ENCODE data around the gene AGBL2.
"Not testable (repeated sequence)": the region's sequence is repeated elsewhere in the genome, so short reads cannot be mapped to it uniquely, and the experiment has no call there.

Gene AGBL2, protein sequence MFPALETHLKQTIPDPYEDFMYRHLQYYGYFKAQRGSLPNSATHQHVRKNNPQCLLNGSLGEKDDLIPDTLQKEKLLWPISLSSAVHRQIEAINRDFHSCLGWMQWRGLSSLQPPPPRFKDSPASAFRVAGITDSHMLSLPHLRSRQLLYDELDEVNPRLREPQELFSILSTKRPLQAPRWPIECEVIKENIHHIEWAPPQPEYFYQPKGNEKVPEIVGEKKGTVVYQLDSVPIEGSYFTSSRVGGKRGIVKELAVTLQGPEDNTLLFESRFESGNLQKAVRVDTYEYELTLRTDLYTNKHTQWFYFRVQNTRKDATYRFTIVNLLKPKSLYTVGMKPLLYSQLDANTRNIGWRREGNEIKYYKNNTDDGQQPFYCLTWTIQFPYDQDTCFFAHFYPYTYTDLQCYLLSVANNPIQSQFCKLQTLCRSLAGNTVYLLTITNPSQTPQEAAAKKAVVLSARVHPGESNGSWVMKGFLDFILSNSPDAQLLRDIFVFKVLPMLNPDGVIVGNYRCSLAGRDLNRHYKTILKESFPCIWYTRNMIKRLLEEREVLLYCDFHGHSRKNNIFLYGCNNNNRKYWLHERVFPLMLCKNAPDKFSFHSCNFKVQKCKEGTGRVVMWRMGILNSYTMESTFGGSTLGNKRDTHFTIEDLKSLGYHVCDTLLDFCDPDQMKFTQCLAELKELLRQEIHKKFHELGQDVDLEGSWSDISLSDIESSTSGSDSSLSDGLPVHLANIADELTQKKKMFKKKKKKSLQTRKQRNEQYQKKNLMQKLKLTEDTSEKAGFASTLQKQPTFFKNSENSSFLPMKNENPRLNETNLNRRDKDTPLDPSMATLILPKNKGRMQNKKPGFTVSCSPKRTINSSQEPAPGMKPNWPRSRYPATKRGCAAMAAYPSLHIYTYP

DNA sequence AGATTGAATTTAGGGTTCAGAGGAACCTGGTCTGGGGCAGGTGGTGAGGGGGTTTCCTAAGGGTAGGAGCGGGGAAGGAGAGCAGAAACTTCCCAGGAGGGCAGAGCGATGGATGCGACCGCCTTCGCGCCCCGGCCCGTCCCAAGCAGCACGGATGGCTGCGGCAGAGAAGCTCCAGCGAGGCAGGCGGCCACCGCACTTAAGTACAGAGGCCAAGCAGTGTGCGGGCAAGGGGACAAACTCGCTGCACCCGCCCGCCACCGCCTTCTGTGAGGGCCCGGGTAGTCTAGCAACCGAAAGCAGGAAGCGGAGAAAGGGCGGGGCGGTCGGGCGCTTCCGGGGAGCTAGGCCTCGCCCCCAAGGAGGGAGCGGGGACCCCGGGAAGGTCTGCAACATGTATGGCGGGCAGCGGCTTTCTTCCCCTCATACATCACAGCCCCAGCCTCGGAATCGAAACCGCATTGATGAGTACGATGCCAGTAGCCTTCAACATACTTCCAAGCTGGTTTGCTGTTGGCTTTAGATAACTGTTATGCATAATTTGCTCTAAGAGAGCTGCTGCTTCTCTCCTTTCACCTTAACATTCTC is at the start of gene AGBL2:
AGBL2 (minus strand) TSS at position 288 of the 588 bp plus-strand sequence. CDS start 719 bp downstream, outside the sequence.
- DNase-seq (ENCODE audit: low read depth in 3 of 3, low spot score in 1 of 3), result peak; percentile 48 to 70 (median 58)

DNA sequence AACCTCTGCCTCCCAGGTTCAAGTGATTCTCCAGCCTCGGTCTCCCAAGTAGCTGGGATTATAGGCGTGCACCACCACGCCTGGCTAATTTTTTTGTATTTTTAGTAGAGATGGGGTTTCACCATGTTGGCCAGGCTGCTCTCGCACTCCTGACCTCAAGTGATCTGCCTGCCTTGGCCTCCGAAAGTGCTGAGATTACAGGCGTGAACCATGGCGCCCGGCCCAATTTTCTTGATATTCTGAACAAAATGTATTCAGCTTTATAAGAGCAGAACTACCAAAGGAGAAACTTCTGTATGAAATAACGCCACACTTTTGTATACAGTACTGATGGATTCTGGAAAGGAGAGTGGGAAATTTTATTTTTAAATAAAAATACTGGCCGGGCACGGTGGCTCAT is 44.1 kb upstream of the AGBL2 start:
- DNase-seq (ENCODE audit: low read depth in 3 of 3, low spot score in 1 of 3), result not testable (repeated sequence)

DNA sequence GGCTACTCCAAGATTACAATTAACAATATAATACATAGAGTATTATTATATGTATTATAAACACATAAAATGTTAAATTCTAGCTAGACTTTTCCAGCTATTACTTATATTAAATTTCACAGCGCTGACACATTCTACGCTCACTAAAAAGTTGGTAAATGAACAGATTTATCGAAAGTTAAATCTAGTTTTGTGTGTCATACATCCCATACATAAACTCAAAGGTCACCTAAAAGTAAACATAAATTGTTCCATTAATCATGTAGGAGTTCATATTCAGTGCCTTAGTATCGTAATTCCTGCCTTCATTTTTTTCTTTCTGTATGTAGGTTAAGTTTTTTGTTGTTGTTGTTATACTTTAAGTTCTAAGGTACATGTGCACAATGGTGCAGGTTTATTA is 41.0 kb upstream of the AGBL2 start:
- no peak for DNase-seq (ENCODE audit: low read depth in 3 of 3, low spot score in 1 of 3)

DNA sequence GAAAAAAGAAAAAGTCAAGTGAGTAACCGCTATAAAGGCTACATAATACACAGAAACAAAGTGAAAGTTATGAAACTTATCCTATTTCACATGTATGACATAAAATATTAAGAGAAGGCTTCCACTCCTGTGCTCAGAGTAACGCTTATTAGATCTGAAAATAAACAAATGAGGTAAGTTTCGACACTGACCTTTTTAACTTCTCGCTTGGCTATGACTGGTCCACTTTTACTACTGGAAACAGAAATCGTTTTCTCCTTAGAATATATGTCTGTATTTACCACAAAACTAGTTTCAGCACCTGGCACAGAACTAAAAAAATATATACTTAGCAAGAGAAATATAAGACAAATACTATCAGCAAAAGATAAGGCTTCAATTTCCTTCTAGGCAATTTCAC is 35.6 kb upstream of the AGBL2 start:
- no peak for DNase-seq (ENCODE audit: low read depth in 3 of 3, low spot score in 1 of 3)

DNA sequence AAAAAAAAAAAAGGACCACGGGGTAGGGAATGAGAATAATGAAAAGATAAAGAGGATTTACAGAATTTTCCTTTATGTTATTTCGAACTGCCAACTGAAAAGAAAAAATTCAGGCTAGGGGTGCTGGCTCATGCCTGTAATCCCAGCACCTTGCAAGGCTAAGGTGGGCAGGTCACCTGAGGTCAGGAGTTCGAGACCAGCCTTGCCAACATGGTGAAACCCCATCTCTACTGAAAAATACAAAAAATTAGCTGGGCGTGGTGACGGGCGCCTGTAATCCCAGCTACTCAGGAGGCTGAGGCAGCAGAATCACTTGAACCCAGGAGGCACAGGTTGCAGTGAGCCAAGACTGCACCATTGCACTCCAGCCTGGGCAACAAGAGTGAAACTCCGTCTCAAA is 27.3 kb upstream of the AGBL2 start:
- DNase-seq (ENCODE audit: low read depth in 3 of 3, low spot score in 1 of 3), result not testable (repeated sequence)

DNA sequence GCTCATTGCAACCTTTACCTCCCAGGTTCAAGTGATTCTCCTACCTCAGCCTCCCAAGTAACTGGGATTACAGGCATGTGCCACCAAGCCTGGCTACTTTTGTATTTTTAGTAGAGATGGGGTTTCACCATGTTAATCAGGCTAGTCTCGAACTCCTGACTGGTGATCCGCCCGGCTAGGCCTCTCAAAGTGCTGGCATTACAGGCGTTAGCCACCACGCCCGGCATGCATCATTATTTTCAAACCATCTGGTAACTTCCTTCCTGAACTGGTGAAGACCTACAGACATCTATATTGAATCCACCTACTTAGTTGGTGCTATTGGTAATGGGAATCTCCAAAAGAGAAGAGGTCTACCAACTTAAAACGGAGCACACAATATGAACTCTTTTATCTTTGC is 22.6 kb upstream of the AGBL2 start:
- DNase-seq (ENCODE audit: low read depth in 3 of 3, low spot score in 1 of 3), result not testable (repeated sequence)

DNA sequence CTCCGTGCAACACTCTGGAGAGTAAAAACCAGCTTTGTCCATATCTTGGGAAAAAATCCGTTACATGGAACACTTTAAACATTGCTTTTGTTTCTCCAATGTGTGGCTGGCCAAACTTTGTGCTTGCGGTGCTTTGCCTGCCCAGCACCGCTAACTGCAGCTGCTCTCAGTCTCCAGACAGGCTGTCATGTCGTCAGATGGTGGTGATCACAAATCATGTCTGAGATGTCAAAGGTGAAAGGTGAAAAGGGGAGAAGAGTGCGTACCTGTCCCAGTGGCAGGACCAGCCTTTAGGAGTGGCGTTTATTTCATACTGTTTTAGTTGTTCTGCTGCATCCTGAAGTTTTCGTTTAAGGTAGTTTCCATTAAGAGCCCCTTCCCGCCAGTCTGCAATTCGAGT is 17.1 kb upstream of the AGBL2 start:
- DNase-seq (ENCODE audit: low read depth in 3 of 3, low spot score in 1 of 3), result no peak

DNA sequence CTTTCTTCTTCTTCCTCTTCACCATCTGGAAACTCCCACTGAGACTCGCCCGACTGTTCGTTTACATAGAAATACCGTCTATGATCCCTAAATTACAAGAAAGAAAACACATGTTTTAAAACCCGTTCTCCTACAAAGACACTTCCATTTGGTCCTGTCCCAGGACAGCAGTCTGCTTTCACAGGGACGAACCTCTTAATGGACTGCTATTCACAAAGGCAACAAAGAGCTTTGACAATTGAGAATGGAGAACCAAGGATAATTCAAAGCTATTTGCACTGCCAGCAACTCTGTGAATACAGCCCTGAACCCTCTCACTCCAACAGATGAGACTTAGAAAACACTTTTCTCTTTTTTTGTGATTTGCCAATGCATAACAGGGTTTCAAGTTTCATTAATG is 16.3 kb upstream of the AGBL2 start:
- no peak for DNase-seq (ENCODE audit: low read depth in 3 of 3, low spot score in 1 of 3)

DNA sequence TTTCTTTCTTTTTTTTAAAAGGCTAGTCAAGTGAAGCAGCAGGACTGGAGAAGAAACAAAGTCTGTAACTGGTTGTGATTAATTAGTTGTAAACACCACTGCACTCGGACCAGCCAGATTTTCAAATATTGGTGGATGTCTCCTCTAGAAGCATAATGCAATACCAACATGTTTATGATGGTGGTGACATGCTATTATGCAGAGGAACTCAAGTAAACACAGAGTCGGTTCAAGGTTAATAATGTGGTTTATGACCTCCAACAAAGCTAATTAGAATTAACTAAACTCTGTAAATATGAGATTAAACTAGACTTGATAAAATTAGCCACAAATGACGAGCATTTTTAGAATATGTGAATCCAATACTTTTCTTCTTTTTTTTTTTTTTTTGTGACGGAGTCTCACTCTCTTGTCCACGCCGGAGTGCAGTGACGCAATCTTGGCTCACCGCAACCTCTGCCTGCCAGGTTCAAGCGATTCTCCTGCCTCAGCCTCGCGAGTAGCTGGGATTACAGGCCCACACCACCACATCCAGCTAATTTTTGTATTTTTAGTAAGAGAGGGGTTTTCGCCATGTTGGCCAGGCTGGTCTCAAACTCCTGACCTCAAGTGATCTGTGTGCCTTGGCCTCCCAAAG is 11.8 kb upstream of the AGBL2 start:
- no peak for DNase-seq (ENCODE audit: low read depth in 3 of 3, low spot score in 1 of 3)

DNA sequence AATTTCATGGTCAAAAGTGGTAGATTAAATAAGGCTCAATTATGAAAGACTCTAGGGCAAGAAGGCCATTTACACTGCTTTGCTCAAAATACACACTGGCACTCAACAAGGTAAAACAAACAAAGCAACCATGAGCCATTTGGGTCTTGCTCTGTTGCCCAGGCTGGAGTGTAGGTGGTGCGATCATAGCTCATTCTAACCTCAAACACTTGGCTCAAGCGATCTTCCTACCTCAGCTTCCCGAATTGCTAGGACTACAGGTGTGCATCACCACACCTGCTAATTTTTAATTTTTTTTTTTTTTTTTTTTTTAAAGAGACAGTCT is 10.9 kb upstream of the AGBL2 start:
- no peak for DNase-seq (ENCODE audit: low read depth in 3 of 3, low spot score in 1 of 3)

DNA sequence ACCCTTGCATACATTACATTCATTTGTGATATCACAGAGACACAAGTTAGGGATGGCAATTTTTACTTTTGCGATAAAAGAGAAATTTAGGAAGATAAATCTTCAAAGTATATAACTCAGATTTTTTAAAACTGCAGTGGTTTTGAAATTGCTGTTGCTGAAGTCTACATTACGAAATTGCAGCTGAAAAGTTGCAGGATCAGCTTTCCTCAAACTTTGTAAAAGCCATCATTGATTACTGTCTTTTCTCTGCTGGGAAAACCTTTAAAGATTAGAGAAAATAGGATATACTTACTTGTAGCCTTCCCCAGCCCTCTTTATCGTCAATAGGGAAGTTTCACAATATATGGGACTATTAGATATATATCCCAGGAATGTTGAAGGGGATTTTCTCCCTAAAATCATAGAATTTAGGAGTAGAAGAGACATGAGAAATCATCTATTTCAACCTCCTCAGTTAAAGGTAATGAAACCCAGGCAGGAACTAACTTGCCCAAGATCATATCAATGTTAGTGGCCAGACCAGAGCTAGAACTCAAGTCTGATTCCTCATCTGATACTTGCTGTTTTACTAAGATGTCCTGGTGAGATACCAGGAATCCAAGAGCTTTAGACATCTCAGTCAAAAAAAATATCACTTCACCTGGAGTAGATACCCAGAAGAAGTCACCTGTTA is 10.4 kb upstream of the AGBL2 start:
- no peak for DNase-seq (ENCODE audit: low read depth in 3 of 3, low spot score in 1 of 3)

DNA sequence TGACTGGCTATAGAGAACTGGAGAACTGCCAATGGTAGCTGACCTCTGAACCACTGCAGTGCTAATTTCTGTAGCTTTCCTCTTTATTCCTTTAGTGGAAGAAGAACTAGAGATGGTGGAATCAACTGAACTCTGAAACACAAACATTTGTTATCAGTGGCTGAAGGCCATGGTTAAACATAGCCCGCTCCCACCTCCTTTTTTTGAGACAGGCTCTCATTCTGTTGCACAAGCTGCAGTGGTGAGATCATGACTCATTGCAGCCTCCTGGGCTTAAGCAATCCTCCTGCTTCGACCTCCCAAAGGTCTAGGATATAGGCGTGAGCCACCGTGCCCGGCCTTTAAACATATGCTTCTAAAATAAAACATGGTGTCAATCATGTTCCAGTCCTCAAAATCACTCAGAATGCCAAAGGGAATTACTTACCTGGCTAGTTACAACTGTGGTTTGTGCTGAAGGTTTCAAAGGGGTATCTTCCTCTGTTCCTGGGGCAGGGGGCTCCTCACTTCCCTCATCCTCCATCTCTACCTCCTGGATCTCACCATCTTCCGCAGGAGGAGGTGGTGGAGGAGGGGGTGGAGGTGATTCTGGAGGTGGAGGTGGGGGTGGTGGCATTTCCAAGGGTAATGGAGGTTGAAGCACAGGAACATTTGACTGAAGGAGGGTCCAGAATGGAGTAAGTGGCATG is 9.0 kb upstream of the AGBL2 start:
- DNase-seq (ENCODE audit: low read depth in 3 of 3, low spot score in 1 of 3), result no peak

DNA sequence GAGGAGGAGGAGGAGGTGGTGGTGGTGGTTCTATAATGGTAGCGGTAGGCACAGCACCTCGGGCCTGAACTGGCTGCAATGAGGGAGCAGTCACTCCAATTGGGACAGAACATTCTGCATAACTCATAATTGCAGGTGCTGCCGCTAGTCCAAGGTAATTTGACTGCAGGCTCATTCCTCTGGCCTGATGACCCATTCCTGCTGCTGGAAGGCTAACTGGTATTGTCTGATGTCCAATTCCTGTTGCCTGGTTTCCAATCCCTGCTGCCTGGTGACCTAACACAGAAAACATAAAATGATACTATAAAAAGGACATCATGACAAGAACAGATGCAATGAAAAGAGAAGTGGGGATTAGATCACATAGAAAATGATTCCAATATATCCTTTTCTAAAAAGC is 7.9 kb upstream of the AGBL2 start:
- DNase-seq (ENCODE audit: low read depth in 3 of 3, low spot score in 1 of 3), result no peak

DNA sequence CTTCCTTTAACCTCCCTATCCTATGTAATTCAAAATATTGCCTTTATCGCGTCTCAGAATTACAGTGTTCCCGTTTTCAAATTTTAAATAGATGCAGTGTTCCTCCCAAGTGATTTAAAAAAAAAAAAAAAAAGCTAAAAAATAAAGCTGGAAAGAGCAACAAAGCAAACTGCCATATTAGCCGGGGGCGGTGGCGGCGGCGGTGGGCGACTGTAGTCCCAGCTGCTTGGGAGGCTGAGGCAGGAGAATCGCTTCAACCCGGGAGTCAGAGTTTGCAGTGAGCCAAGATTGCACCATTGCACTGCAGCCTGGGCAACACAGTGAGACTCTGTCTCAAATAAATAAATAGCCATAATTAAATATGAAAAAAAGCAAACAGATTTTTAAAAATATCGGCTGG is 5.5 kb upstream of the AGBL2 start:
- DNase-seq (ENCODE audit: low read depth in 3 of 3, low spot score in 1 of 3), result no peak

DNA sequence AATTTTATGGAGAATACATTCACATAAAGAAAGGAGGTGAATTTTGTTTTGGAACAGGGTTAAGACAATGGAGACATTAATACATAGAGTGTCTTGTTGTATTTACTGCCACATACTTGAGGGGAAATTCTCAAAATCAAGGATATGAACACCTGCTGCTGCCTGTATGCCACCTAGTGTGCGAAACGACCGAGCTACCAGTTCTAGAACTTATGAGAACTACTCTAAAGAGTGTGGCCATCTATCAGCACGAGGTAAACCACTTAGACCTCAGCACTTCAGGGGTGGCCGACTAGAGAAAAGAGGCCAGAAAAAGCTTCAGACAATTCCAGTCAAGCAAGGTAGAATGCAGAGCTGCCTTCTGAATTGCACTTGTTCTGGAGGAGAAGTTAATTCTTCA is 1.5 kb upstream of the AGBL2 start:
- no peak for DNase-seq (ENCODE audit: low read depth in 3 of 3, low spot score in 1 of 3)

DNA sequence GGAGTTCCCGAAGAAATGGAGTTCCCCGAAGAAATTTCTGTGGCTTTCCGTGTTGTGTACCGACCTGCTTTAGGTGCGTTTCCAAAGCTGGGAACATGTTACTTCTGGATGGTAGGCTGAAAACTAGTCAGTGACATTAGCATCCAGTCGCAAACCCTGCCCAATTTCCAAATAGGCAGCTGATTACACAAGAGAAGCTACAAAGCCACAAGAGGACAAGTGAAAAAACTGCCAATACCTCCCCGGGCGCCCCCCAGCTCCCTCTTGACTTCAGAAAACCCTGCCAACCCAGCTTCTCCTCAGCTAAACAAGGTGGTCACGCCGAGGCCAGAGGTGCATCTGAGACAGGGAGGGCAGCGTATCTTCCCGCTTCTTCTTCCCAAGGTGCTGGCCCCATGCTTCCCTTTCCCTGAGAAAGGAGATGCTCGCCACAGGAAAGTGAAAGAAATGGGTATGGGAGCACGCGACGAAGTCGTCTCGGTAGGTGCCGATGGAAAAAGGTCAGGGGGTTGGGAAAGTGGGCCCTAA is 551 bp downstream of the AGBL2 start:
- DNase-seq (ENCODE audit: low read depth in 3 of 3, low spot score in 1 of 3), result no peak

DNA sequence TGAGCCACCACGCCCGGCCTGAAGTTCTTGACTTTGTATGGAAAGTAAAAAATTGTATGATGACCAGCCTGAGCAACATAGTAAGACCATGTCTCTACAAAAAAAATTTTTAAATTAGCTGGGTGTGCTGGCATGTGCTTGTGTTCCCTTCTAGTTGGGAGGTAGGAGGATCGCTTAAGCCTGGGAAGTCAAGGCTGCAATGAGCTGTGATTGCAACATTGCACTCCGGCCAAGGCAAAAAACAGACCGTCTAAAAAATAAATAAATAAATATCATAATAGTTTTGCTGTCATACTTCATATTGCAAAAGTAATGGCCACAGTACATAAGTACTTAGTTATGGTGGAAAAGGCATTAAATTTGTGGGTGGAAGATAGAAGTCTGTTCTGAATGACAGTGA is 3.4 kb downstream of the AGBL2 start:
- no peak for DNase-seq (ENCODE audit: low read depth in 3 of 3, low spot score in 1 of 3)

DNA sequence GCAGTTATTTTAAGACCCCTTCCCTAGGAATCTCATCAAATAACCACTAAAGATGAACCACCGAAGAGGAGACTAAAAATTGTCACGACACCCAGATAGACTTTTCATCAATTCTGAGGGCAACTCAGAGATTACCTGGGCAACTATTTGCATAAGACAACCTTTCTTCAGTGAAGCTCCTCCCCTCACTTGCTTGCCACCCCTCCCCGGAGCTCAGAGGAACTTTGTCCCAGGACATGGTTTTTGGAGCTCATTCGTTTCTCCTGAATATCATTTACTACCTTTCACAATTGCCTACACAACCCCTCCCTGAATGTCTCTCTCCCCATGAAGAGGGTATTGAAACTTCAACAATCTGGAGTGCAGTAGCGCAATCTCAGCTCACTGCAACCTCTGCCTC is 3.9 kb downstream of the AGBL2 start:
- no peak for DNase-seq (ENCODE audit: low read depth in 3 of 3, low spot score in 1 of 3)

DNA sequence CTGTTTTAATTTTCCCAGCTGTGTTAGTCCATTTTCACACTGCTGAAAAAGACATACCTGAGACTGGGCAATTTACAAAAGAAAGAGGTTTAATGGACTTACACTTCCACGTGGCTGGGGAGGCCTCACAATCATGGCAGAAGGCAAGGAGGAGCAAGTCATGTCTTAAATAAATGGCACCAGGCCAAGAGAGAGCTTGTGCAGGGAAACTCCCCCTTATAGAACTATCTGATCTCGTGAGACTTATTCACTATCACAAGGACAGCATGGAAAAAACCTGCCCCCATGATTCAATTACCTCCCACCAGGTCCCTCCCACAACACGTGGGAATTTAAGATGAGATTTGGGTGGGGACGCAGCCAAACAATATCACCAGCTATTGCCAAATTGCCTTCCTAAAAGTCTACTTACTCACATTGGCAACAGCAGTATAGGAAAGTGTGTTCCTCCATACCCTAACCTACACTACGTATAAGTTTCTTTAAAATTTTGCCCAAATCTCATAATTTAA is 7.8 kb downstream of the AGBL2 start:
- not testable (repeated sequence) for DNase-seq (ENCODE audit: low read depth in 3 of 3, low spot score in 1 of 3)

DNA sequence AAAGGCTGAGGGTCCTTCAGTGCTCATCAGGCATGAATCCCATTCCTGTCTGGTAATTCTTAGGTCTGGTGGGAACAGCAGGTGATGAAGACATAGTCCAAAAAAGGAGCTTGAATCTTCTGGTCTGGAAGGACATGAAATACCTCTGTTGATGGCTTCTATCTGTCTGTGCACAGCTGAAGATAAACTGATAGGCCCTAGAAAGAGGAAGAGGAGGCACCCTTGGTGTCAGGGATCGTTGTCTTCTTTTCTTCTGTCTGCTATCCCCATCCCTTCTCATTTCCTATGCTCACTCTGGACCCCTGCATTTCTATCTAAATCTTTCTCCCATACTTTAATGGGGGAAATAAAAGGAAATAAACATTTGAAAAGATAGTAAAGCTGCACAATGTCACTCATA is 9.4 kb downstream of the AGBL2 start:
- DNase-seq (ENCODE audit: low read depth in 3 of 3, low spot score in 1 of 3), result no peak
